Testis (tissue), 2 donors: ENCODE data around the gene SLC38A1.

Source experiments
- POLR2A ChIP-seq: fragments of 450-650 bp; IDR thresholded peaks from one replicate; pipeline ENCODE4 v1.6.1; 2017; ENCODE audit warnings: antibody characterized with exemption, mild to moderate bottlenecking, moderate library complexity
- TF ChIP-seq, protein P1 (sequence below), 3 experiments: fragments of 450-650 bp in 2 of 3; fragments of 200-600 bp in 1 of 3; sonication (generic) in 1 of 3; IDR thresholded peaks; one replicate each; pipeline ENCODE4 v1.5.1; 2016 to 2019; ENCODE audit warnings: antibody characterized with exemption in 3 of 3, mild to moderate bottlenecking in 2 of 3, moderate library complexity in 1 of 3

DNA sequence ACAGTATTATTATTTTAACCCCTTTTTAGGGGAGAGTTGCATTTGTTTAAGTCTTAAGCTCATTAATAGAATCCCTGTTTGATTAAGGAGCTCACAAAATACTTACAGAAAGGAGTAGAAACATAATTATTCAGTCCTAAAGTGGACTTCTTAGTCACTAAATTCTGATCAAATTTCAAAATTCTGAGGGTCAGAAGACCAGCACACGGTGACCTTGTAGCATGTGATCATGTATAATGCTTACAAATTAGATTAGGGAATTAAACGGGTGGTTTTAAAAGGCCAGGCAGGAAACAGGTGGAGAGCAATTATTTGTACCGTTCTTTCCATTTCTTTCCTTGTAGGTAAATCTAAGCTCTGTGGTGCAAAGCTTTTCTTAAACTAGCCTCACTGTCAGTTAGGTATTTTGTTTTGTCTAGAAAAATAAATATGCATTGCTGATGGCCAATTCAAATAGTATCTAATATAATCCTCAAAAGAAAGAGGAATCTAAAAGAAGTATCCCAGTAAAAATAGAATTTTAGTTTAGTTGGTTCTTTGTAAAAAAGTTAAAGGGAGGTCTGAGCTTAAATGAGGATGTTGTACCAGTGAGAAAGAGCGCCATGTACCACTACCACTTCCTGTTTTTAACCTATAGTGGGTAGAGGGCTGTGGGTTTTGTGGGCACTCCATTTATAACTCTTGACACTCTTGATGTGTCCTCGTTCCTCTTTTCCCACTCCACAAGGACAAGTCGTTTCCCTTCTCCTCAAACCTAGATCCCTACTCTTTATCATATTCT is 51.1 kb downstream of the SLC38A1 start:
- TF ChIP-seq, protein P1, sequence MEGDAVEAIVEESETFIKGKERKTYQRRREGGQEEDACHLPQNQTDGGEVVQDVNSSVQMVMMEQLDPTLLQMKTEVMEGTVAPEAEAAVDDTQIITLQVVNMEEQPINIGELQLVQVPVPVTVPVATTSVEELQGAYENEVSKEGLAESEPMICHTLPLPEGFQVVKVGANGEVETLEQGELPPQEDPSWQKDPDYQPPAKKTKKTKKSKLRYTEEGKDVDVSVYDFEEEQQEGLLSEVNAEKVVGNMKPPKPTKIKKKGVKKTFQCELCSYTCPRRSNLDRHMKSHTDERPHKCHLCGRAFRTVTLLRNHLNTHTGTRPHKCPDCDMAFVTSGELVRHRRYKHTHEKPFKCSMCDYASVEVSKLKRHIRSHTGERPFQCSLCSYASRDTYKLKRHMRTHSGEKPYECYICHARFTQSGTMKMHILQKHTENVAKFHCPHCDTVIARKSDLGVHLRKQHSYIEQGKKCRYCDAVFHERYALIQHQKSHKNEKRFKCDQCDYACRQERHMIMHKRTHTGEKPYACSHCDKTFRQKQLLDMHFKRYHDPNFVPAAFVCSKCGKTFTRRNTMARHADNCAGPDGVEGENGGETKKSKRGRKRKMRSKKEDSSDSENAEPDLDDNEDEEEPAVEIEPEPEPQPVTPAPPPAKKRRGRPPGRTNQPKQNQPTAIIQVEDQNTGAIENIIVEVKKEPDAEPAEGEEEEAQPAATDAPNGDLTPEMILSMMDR (IDR thresholded peaks at IDR 0.05) = no peak
- no peak for TF ChIP-seq POLR2A
